IPS-18a (cell line): ENCODE results near the gene PAK6.

Experiments
- H3K27ac ChIP-seq: one replicate; pipeline ENCODE4 v1.5.1; 2013; ENCODE audit warnings: low read length
- H3K27me3 ChIP-seq: one replicate; pipeline ENCODE4 v1.6.1; 2013; ENCODE audit warnings: mild to moderate bottlenecking, low read length; ENCODE audit not compliant: control insufficient read depth, insufficient read depth
- H3K36me3 ChIP-seq: one replicate; pipeline ENCODE4 v1.6.1; 2013; ENCODE audit warnings: low read depth, low read length; ENCODE audit not compliant: control insufficient read depth
- H3K4me1 ChIP-seq: one replicate; pipeline ENCODE4 v1.6.1; 2013; ENCODE audit warnings: low read depth, low read length; ENCODE audit not compliant: control insufficient read depth
- H3K4me3 ChIP-seq: one replicate; pipeline ENCODE4 v1.5.1; 2013; ENCODE audit warnings: low read length
- H3K9ac ChIP-seq: one replicate; pipeline ENCODE4 v1.6.1; 2013; ENCODE audit warnings: mild to moderate bottlenecking, low read length, moderate library complexity
- H3K9me3 ChIP-seq: one replicate; pipeline ENCODE4 v1.6.1; 2013; ENCODE audit warnings: low read depth, low read length; ENCODE audit not compliant: control insufficient read depth

Gene PAK6

GRCh38 chr15:40251486-40252140 is 12.8 kb downstream of the PAK6 start:
- Histone ChIP-seq H3K9ac (no peak overlapping the region), H3K27ac (no peak overlapping the region), H3K36me3 (no peaks in the 10 kb centered on the region), H3K4me1 (no peaks in the 10 kb centered on the region), H3K9me3 (no peaks in the 10 kb centered on the region), H3K27me3 (peaks cover 45% of the 10 kb centered on the region), H3K4me3 (peak overlapping the region; percentile 60)

GRCh38 chr15:40252141-40252437 is 13.2 kb downstream of the PAK6 start:
- Histone ChIP-seq H3K27me3 (peaks cover 45% of the 10 kb centered on the region), H3K9ac (no peak overlapping the region), H3K4me3 (peak overlapping the region; percentile 60)

GRCh38 chr15:40252438-40253166 is 13.7 kb downstream of the PAK6 start:
- no peak overlapping the region for H3K27ac ChIP-seq
- H3K4me1 ChIP-seq = no peaks in the 10 kb centered on the region
- no peaks in the 10 kb centered on the region for H3K9me3 ChIP-seq
- peak overlapping the region; percentile 60 for H3K4me3 ChIP-seq
- H3K36me3 ChIP-seq = no peaks in the 10 kb centered on the region
- no peak overlapping the region for H3K9ac ChIP-seq
- H3K27me3 ChIP-seq = peaks cover 45% of the 10 kb centered on the region

More at GRCh38 chr15:40252141-40252437, 13.2 kb downstream of the PAK6 start:
- no peaks in the 10 kb centered on the region for H3K4me1 ChIP-seq
- no peaks in the 10 kb centered on the region for H3K36me3 ChIP-seq
- no peaks in the 10 kb centered on the region for H3K9me3 ChIP-seq
- no peak overlapping the region for H3K27ac ChIP-seq

- H3K27me3 ChIP-seq = peaks cover 45% of the 10 kb centered on the region
- peak overlapping the region; percentile 60 for H3K4me3 ChIP-seq
- no peaks in the 10 kb centered on the region for H3K36me3 ChIP-seq
- H3K9me3 ChIP-seq = no peaks in the 10 kb centered on the region
- no peaks in the 10 kb centered on the region for H3K4me1 ChIP-seq
- no peak overlapping the region for H3K27ac ChIP-seq
- no peak overlapping the region for H3K9ac ChIP-seq
These were observed 14.4 kb downstream of the PAK6 start for GRCh38 chr15:40253167-40253790.

GRCh38 chr15:40254452-40254851 is 15.6 kb downstream of the PAK6 start:
- Histone ChIP-seq H3K9ac (no peak overlapping the region), H3K4me1 (peaks cover 8% of the 10 kb centered on the region), H3K9me3 (no peaks in the 10 kb centered on the region), H3K36me3 (no peaks in the 10 kb centered on the region), H3K27me3 (peaks cover 45% of the 10 kb centered on the region), H3K27ac (no peak overlapping the region), H3K4me3 (no peak overlapping the region)

- H3K4me3 ChIP-seq = no peak overlapping the region
- H3K9me3 ChIP-seq = no peaks in the 10 kb centered on the region
- H3K27ac ChIP-seq = no peak overlapping the region
- no peak overlapping the region for H3K9ac ChIP-seq
- no peaks in the 10 kb centered on the region for H3K36me3 ChIP-seq
- H3K4me1 ChIP-seq = peaks cover 8% of the 10 kb centered on the region
- peaks cover 45% of the 10 kb centered on the region for H3K27me3 ChIP-seq
These were observed 16.2 kb downstream of the PAK6 start for GRCh38 chr15:40255033-40255432.

GRCh38 chr15:40256638-40257235 is 17.9 kb downstream of the PAK6 start:
- Histone ChIP-seq H3K27ac (no peak overlapping the region), H3K4me3 (no peak overlapping the region), H3K9me3 (no peaks in the 10 kb centered on the region), H3K4me1 (peaks cover 8% of the 10 kb centered on the region), H3K27me3 (peaks cover 29% of the 10 kb centered on the region), H3K36me3 (no peaks in the 10 kb centered on the region), H3K9ac (no peak overlapping the region)

- H3K36me3 ChIP-seq = no peaks in the 10 kb centered on the region
- peaks cover 8% of the 10 kb centered on the region for H3K4me1 ChIP-seq
- H3K4me3 ChIP-seq = no peak overlapping the region
- peaks cover 18% of the 10 kb centered on the region for H3K27me3 ChIP-seq
- H3K9ac ChIP-seq = no peak overlapping the region
- no peak overlapping the region for H3K27ac ChIP-seq
- H3K9me3 ChIP-seq = no peaks in the 10 kb centered on the region
These were observed 19.0 kb downstream of the PAK6 start for GRCh38 chr15:40257656-40258450.

- Histone ChIP-seq H3K4me1 (peaks cover 8% of the 10 kb centered on the region), H3K27me3 (peaks cover 11% of the 10 kb centered on the region), H3K9me3 (no peaks in the 10 kb centered on the region), H3K4me3 (no peak overlapping the region), H3K36me3 (no peaks in the 10 kb centered on the region), H3K27ac (no peak overlapping the region), H3K9ac (no peak overlapping the region)
These were observed 19.7 kb downstream of the PAK6 start for GRCh38 chr15:40258544-40258943.

- Histone ChIP-seq H3K27ac (no peak overlapping the region), H3K36me3 (no peaks in the 10 kb centered on the region), H3K9me3 (no peaks in the 10 kb centered on the region), H3K4me3 (no peak overlapping the region), H3K27me3 (peaks cover 6% of the 10 kb centered on the region), H3K4me1 (peaks cover 8% of the 10 kb centered on the region), H3K9ac (no peak overlapping the region)
These were observed 20.2 kb downstream of the PAK6 start for GRCh38 chr15:40259021-40259420.
